HepG2 (cell line): ENCODE measurements around the gene ADGRD1. TPM values are rescaled to one million over a fixed set of nuclear protein-coding genes. Genes with fewer than 3 reads are reported as not detected.

Experiments used
- BRCA1 ChIP-seq: sonication (generic); formaldehyde crosslinking; IDR thresholded peaks from 2 replicates; pipeline ENCODE4 v1.4.0; 2020; ENCODE audit warnings: missing genetic modification reagents
- DZIP1 ChIP-seq: sonication (generic); formaldehyde crosslinking; IDR thresholded peaks from 2 replicates; pipeline ENCODE4 v1.5.0; 2020; ENCODE audit warnings: mild to moderate bottlenecking, missing genetic modification reagents
- TMF1 ChIP-seq: sonication (generic); formaldehyde crosslinking; IDR thresholded peaks from 2 replicates; pipeline ENCODE4 v1.8.1; 2022; ENCODE audit warnings: low read depth, missing genetic modification reagents
- polyA plus RNA-seq, 8 experiments: library from polyadenylated mRNA; depleted of rRNA in 3 of 8; stranded (reverse) in 7 of 8; unstranded in 1 of 8; fragments of >200 nt; fragmentation: Illumina TruSeq in 4 of 8; extraction: Trizol in 4 of 8; gene quantifications; 2 replicates each; pipeline versions ENCODE4 v1.2.1 to v1.2.3, GENCODE V29; 2011 to 2016; ENCODE audit warnings: low read depth in 4 of 8, missing spikeins in 1 of 8, mixed read lengths in 1 of 8; ENCODE audit not compliant: insufficient read depth in 1 of 8
- total RNA-seq, 5 experiments: library from RNA; depleted of rRNA; stranded (reverse); fragments of >200 nt; fragmentation: Illumina TruSeq; extraction: Trizol; gene quantifications; 2 replicates each; pipeline ENCODE4 v1.2.3, GENCODE V29; 2016; ENCODE audit warnings: low read depth in 1 of 5
- TF ChIP-seq, protein P1 (sequence below): sonication (generic); formaldehyde crosslinking; IDR thresholded peaks from 2 replicates; pipeline ENCODE4 v1.5.1; 2020; ENCODE audit warnings: mild to moderate bottlenecking, missing genetic modification reagents, borderline replicate concordance
- TF ChIP-seq, protein P2 (sequence below): sonication (generic); formaldehyde crosslinking; IDR thresholded peaks from 2 replicates; pipeline ENCODE4 v1.4.0; 2020; ENCODE audit warnings: missing genetic modification reagents, borderline replicate concordance

Gene ADGRD1
- total and polyA plus RNA-seq, 2 of the 13 experiments (the other 11 are each of a cell fraction or from before 2014, with no cell fraction given) = 0.46 to 12.4 TPM

DNA sequence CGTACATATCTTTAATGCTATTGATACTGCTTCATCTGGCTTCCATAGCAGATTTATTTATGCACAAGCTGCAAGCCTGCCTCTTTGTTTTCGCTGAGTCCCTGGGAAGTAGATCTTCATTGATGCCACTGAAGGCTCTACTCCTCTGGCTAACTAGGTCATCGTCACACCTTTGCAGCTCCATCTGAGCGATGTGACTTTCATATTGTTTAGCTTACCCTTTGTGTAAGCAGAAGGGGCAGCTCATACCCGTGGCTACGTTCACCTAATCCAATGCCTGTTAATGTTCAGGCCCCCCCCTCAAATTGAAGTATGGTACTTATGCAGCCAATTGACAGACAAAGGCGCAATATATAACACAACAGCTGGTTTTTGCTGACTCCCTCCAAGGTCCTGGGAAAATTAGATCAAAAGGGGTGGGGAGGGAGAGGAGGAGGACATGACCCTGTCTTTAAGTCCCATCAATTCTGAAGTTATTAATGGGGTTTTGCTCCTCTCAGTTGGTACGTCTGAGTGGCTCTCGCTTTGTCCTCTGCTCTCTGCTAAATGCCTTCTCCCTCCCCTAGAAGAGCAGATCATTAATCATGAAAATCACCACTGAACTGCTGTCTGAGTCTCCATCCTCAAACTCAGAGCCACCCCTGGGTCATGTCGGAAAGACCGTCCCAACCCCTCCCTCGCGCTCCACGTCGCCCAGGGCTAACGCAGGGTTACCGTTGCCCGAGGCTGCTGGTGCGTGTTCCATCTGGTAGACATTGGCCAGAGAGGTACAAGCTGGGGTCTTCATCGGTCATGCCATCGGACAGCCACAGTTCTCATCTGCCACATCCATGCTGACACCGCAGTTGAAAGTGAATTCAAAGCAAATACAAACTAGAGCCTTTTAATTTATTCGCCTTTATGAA is 128.8 kb downstream of the ADGRD1 start (continued):
- TF ChIP-seq, protein P1, sequence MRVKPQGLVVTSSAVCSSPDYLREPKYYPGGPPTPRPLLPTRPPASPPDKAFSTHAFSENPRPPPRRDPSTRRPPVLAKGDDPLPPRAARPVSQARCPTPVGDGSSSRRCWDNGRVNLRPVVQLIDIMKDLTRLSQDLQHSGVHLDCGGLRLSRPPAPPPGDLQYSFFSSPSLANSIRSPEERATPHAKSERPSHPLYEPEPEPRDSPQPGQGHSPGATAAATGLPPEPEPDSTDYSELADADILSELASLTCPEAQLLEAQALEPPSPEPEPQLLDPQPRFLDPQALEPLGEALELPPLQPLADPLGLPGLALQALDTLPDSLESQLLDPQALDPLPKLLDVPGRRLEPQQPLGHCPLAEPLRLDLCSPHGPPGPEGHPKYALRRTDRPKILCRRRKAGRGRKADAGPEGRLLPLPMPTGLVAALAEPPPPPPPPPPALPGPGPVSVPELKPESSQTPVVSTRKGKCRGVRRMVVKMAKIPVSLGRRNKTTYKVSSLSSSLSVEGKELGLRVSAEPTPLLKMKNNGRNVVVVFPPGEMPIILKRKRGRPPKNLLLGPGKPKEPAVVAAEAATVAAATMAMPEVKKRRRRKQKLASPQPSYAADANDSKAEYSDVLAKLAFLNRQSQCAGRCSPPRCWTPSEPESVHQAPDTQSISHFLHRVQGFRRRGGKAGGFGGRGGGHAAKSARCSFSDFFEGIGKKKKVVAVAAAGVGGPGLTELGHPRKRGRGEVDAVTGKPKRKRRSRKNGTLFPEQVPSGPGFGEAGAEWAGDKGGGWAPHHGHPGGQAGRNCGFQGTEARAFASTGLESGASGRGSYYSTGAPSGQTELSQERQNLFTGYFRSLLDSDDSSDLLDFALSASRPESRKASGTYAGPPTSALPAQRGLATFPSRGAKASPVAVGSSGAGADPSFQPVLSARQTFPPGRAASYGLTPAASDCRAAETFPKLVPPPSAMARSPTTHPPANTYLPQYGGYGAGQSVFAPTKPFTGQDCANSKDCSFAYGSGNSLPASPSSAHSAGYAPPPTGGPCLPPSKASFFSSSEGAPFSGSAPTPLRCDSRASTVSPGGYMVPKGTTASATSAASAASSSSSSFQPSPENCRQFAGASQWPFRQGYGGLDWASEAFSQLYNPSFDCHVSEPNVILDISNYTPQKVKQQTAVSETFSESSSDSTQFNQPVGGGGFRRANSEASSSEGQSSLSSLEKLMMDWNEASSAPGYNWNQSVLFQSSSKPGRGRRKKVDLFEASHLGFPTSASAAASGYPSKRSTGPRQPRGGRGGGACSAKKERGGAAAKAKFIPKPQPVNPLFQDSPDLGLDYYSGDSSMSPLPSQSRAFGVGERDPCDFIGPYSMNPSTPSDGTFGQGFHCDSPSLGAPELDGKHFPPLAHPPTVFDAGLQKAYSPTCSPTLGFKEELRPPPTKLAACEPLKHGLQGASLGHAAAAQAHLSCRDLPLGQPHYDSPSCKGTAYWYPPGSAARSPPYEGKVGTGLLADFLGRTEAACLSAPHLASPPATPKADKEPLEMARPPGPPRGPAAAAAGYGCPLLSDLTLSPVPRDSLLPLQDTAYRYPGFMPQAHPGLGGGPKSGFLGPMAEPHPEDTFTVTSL = no peak
- TF ChIP-seq DZIP1 (CRISPR knock-in tag) (no peak), BRCA1 (CRISPR knock-in tag) (no peak), TMF1 (CRISPR knock-in tag) (no peak)
- TF ChIP-seq, protein P2, sequence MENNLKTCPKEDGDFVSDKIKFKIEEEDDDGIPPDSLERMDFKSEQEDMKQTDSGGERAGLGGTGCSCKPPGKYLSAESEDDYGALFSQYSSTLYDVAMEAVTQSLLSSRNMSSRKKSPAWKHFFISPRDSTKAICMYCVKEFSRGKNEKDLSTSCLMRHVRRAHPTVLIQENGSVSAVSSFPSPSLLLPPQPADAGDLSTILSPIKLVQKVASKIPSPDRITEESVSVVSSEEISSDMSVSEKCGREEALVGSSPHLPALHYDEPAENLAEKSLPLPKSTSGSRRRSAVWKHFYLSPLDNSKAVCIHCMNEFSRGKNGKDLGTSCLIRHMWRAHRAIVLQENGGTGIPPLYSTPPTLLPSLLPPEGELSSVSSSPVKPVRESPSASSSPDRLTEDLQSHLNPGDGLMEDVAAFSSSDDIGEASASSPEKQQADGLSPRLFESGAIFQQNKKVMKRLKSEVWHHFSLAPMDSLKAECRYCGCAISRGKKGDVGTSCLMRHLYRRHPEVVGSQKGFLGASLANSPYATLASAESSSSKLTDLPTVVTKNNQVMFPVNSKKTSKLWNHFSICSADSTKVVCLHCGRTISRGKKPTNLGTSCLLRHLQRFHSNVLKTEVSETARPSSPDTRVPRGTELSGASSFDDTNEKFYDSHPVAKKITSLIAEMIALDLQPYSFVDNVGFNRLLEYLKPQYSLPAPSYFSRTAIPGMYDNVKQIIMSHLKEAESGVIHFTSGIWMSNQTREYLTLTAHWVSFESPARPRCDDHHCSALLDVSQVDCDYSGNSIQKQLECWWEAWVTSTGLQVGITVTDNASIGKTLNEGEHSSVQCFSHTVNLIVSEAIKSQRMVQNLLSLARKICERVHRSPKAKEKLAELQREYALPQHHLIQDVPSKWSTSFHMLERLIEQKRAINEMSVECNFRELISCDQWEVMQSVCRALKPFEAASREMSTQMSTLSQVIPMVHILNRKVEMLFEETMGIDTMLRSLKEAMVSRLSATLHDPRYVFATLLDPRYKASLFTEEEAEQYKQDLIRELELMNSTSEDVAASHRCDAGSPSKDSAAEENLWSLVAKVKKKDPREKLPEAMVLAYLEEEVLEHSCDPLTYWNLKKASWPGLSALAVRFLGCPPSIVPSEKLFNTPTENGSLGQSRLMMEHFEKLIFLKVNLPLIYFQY (CRISPR knock-in tag) = no peak
